Measurements from ENCODE around the gene RLN1.

Gene RLN1

DNA sequence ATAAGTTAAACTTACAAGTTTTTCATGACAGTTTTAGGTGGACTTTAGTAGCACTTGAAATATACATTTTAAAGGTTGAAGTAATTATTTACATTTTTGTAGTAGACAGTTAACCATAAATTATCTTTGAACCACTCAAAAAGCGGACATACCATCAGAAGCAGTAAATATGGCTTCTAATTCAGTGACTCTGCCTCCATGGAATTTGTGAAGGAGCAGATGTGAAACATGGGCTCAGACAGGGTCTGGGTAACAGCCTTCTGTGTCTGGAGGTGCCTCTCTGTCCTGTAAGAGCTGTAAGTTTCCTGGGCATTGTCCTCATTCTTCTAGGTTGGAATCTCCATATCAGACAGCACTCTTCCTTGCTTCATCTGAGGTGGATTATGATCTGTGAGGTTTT is 47.5 kb downstream of the RLN1 start:
- TF ChIP-seq, protein P1, sequence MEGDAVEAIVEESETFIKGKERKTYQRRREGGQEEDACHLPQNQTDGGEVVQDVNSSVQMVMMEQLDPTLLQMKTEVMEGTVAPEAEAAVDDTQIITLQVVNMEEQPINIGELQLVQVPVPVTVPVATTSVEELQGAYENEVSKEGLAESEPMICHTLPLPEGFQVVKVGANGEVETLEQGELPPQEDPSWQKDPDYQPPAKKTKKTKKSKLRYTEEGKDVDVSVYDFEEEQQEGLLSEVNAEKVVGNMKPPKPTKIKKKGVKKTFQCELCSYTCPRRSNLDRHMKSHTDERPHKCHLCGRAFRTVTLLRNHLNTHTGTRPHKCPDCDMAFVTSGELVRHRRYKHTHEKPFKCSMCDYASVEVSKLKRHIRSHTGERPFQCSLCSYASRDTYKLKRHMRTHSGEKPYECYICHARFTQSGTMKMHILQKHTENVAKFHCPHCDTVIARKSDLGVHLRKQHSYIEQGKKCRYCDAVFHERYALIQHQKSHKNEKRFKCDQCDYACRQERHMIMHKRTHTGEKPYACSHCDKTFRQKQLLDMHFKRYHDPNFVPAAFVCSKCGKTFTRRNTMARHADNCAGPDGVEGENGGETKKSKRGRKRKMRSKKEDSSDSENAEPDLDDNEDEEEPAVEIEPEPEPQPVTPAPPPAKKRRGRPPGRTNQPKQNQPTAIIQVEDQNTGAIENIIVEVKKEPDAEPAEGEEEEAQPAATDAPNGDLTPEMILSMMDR (IDR thresholded peaks at IDR 0.05; ENCODE audit: extremely low read depth, insufficient read depth, missing control alignments), result no peak
- DNase-seq (ENCODE audit: low spot score), result no peak
- in situ Hi-C loops (cut with MboI; ENCODE audit: low pct_unique_long_range_greater_than_20kb, low sequenced_read_pairs, unreplicated experiment), result no loop called here

DNA sequence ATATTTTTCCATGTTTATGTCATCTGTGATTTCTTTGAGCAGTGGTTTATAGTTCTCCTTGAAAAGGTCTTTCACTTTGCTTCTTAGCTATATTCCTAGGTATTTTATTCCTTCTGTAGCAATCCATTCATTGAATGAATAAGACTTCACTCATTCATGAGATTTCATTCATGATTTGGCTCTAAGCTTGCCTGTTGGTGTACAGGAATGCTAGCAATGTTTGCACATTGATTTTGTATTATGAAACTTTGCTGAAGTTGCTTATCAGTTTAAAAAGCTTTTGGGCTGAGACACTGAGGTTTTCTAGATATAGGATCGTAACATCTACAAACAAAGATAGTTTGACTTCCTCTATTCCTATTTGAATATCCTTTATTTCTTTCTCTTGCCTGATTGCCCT is 51.1 kb downstream of the RLN1 start:
- no peak for DNase-seq (ENCODE audit: low spot score)
- TF ChIP-seq, protein P1 (IDR thresholded peaks at IDR 0.05; ENCODE audit: extremely low read depth, insufficient read depth, missing control alignments), result no peak
- in situ Hi-C loops (cut with MboI; ENCODE audit: low pct_unique_long_range_greater_than_20kb, low sequenced_read_pairs, unreplicated experiment), result no loop called here

DNA sequence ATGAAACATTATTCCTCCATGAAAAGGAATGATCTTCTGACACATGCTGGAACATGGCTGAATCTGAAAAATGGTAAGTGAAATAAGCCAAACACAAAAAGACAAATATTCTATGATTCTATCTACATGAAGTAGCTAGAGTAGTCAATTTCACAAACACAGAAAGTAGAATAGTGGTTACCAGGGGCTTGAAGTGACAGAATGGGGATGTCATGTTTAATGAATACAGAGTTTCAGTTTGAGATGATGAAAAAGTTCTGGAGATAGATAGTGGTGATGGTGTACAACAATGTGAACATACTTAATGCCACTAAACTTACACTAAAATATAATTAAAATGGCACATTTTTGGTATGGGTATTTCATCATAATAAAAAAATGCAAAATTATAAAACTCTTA is 53.4 kb downstream of the RLN1 start:
- no peak for DNase-seq (ENCODE audit: low spot score)
- in situ Hi-C loops (cut with MboI; ENCODE audit: low pct_unique_long_range_greater_than_20kb, low sequenced_read_pairs, unreplicated experiment), result no loop called here
- TF ChIP-seq, protein P1 (IDR thresholded peaks at IDR 0.05; ENCODE audit: extremely low read depth, insufficient read depth, missing control alignments), result no peak
